Endothelial cell of umbilical vein (primary cell): ENCODE measurements around the gene RPS21. TPM values are rescaled to one million over a fixed set of nuclear protein-coding genes. Genes with fewer than 3 reads are reported as not detected.

Experiments used
- BruUV-seq: library from RNA; stranded (reverse); fragments of 400-500 nt; replicated peaks from 2 replicates; lab custom pipeline; 2021; lab: Mats Ljungman, UMichigan
- CTCF ChIA-PET: fragments of 300-600, 350-600 bp; sonication (Branson Sonifier 250); formaldehyde crosslinking; loops from one replicate; lab custom pipeline; 2021; ENCODE audit warnings: antibody characterized with exemption, inconsistent platforms; lab: Charles Lee
- POLR2A ChIA-PET: fragments of 300-600, 350-600 bp; sonication (Branson Sonifier 250); formaldehyde crosslinking; loops from one replicate; lab custom pipeline; 2021; ENCODE audit warnings: antibody characterized with exemption, inconsistent platforms; lab: Charles Lee
- DNase-seq: peaks from one replicate; pipeline ENCODE4 v3.0.0-alpha.2; 2011; ENCODE audit warnings: low read depth, low spot score
- FAIRE-seq: peaks from 2 replicates; lab custom pipeline; 2011; peaks lifted over from hg19 to GRCh38; lab: Jason Lieb, UNC
- H2AFZ ChIP-seq: 2 replicates; pipeline ENCODE4 v1.6.0; 2012; ENCODE audit warnings: low read depth, low read length, control low read depth, inconsistent platforms
- H3K27ac ChIP-seq: 2 replicates; pipeline ENCODE4 v1.5.1; 2011; ENCODE audit warnings: low read depth, mild to moderate bottlenecking, control low read depth, low read length, moderate library complexity; ENCODE audit not compliant: insufficient read depth
- H3K27me3 ChIP-seq, 2 experiments: 2 replicates each; pipeline versions ENCODE4 v1.6.0 to v1.6.1; 2011; ENCODE audit warnings: low read length in 2 of 2, mixed read lengths in 1 of 2; ENCODE audit not compliant: control insufficient read depth in 2 of 2, insufficient read depth in 2 of 2
- H3K36me3 ChIP-seq, 2 experiments: 2 replicates in 1 of 2; 3 replicates in 1 of 2; pipeline ENCODE4 v1.5.1; 2011; ENCODE audit warnings: low read length in 2 of 2, mild to moderate bottlenecking in 1 of 2, moderate library complexity in 1 of 2; ENCODE audit not compliant: control insufficient read depth in 2 of 2, insufficient read depth in 2 of 2; ENCODE audit errors: extremely low read depth in 1 of 2
- H3K4me1 ChIP-seq: 3 replicates; pipeline ENCODE4 v1.5.1; 2011; ENCODE audit warnings: mild to moderate bottlenecking, low read length; ENCODE audit not compliant: control insufficient read depth, insufficient read depth; ENCODE audit errors: extremely low read depth
- H3K4me2 ChIP-seq: 2 replicates; pipeline ENCODE4 v1.6.1; 2011; ENCODE audit warnings: low read length, control low read depth, mixed read lengths; ENCODE audit not compliant: insufficient read depth
- H3K4me3 ChIP-seq, 3 experiments: fragments of 200-600 bp in 1 of 3; sonication (generic), shearing (Covaris generic) in 1 of 3; replicated peaks in 1 of 3; 2 replicates each; pipeline ENCODE4 v1.5.1; 2011 to 2016; ENCODE audit warnings: control low read depth in 3 of 3, low read length in 3 of 3, mild to moderate bottlenecking in 2 of 3, inconsistent platforms in 1 of 3, low read depth in 1 of 3, moderate library complexity in 1 of 3; ENCODE audit not compliant: insufficient read depth in 1 of 3
- H3K79me2 ChIP-seq: 2 replicates; pipeline ENCODE4 v1.6.0; 2012; ENCODE audit warnings: low read length, inconsistent platforms; ENCODE audit not compliant: control insufficient read depth, insufficient read depth
- H3K9ac ChIP-seq: replicated peaks from 2 replicates; pipeline ENCODE3; 2011; ENCODE audit warnings: low read length, control low read depth; ENCODE audit not compliant: insufficient read depth; ENCODE audit errors: extremely low read depth
- H3K9me1 ChIP-seq: replicated peaks from 3 replicates; pipeline ENCODE4 v1.6.0; 2011; ENCODE audit warnings: mild to moderate bottlenecking, low read length; ENCODE audit not compliant: control insufficient read depth, insufficient read depth; ENCODE audit errors: extremely low read depth
- H3K9me3 ChIP-seq: replicated peaks from 2 replicates; pipeline ENCODE4 v1.5.1; 2012; ENCODE audit warnings: low read length, inconsistent platforms; ENCODE audit not compliant: control insufficient read depth, insufficient read depth
- H4K20me1 ChIP-seq: replicated peaks from 2 replicates; pipeline ENCODE3; 2011; ENCODE audit warnings: mild to moderate bottlenecking, low read length; ENCODE audit not compliant: control insufficient read depth, insufficient read depth; ENCODE audit errors: extremely low read depth
- EZH2 ChIP-seq: IDR thresholded peaks from 2 replicates; pipeline ENCODE4 v1.6.1; 2012; ENCODE audit warnings: borderline replicate concordance, low read depth, mild to moderate bottlenecking, moderate library complexity, low read length, inconsistent platforms; ENCODE audit not compliant: severe bottlenecking
- FOS ChIP-seq: IDR thresholded peaks from 2 replicates; pipeline ENCODE4 v1.6.1; 2011; ENCODE audit warnings: mild to moderate bottlenecking, low read length, moderate library complexity, borderline replicate concordance; ENCODE audit not compliant: insufficient read depth
- GATA2 ChIP-seq: IDR thresholded peaks from 2 replicates; pipeline ENCODE4 v1.7.0; 2011; ENCODE audit warnings: low read depth, mild to moderate bottlenecking, moderate library complexity, mixed read lengths, low read length; ENCODE audit not compliant: insufficient read length, insufficient read depth
- JUN ChIP-seq: IDR thresholded peaks from 2 replicates; pipeline ENCODE4 v1.6.1; 2011; ENCODE audit warnings: borderline replicate concordance, low read depth; ENCODE audit not compliant: insufficient read length, insufficient read depth
- MYC ChIP-seq: IDR thresholded peaks from one replicate; pipeline ENCODE4 v1.6.1; 2011; ENCODE audit warnings: mild to moderate bottlenecking, low read depth, low read length
- POLR2A ChIP-seq: IDR thresholded peaks from 2 replicates; pipeline ENCODE4 v1.6.1; 2012; ENCODE audit warnings: low read depth, mild to moderate bottlenecking, control low read depth, low read length
- POLR2AphosphoS5 ChIP-seq: IDR thresholded peaks from 2 replicates; pipeline ENCODE4 v1.6.1; 2012; ENCODE audit warnings: low read depth, mild to moderate bottlenecking, control low read depth, low read length, moderate library complexity; ENCODE audit not compliant: insufficient read depth
- dilution Hi-C: fragments of 300-500 bp; cut with MboI; formaldehyde crosslinking; loops from one replicate; pipeline ENCODE4 v1.15.0; 2019; ENCODE audit warnings: low sequenced_read_pairs; ENCODE audit not compliant: extremely low pct_ligation_motif_present
- intact Hi-C: fragments of 100-400 bp; cut with micrococcal nuclease; formaldehyde crosslinking; loops from one replicate; pipeline ENCODE4 v1.10.0; 2022
- polyA plus RNA-seq, 4 experiments: library from polyadenylated mRNA; depleted of rRNA in 3 of 4; stranded (reverse) in 3 of 4; unstranded in 1 of 4; fragments of >200 nt; gene quantifications; 2 replicates each; pipeline versions ENCODE4 v1.2.1 to v1.2.3, GENCODE V29; 2011 to 2012; ENCODE audit warnings: missing spikeins in 1 of 4
- total RNA-seq: library from RNA; stranded (reverse); gene quantifications from 2 replicates; pipeline ENCODE4 v1.2.3, GENCODE V29; 2021
- TF ChIP-seq, protein P1 (sequence below), 2 donors: IDR thresholded peaks; 1 replicate in 1 of 2; 2 replicates in 1 of 2; pipeline ENCODE4 v1.5.1; 2011; ENCODE audit warnings: low read length in 2 of 2, mild to moderate bottlenecking in 2 of 2, moderate library complexity in 2 of 2, control low read depth in 1 of 2, inconsistent platforms in 1 of 2, low read depth in 1 of 2; ENCODE audit not compliant: insufficient read depth in 1 of 2; ENCODE audit errors: extremely low read depth in 1 of 2
- TF ChIP-seq, protein P2 (sequence below): IDR thresholded peaks from 2 replicates; pipeline ENCODE4 v1.6.1; 2011; ENCODE audit not compliant: insufficient read depth, insufficient read length

The RPS21 gene
- total and polyA plus RNA-seq, 2 donors (not counting 3 experiments of a cell fraction or from before 2014, with no cell fraction given) = 1,644 to 7,710 TPM

DNA sequence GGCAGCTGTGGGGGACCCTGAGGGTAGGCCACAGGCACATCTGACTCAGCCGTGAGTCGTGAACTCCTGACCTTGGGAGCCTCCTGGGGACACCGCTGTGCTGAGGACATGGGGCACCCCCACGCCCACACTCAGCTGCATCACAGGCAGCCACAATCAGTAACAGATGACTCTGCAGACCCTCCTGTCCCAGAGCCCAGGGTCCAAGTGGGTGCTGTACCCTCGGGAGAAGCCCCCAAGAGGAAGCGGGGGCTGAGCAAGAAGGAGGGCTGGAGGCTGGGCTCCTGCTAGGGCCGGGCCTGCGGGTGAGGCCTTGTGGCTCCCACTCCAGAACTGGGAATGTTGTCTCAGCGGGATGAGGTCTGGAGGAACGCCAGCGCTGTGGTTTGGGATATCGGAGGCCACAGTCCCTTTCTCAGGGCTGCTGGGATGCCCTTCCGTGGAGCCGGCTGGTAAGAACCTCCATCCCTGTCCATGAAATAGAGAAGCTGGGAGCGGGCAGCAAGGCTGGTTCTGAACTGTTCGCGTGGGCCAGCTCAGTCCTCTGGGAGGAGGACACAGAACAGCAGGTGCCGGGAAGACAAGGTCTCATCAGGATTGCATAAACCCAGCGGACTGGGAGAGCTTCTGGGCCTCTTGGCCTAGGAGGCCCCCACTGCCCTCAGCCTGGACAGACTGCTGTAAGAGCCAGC, 16.6 kb upstream of the RPS21 start:
- no peak for FAIRE-seq
- CTCF ChIA-PET = interaction anchor here (1.1 to 9.9 kb wide), 3 partner anchors 8 to 13 kb away, joined by 3 to 179 read pairs (median 50); no protein-coding TSS in a partner anchor

More for the DNA sequence above, 16.6 kb upstream of the RPS21 start:
- no peak for DNase-seq
- no peaks in the 10 kb centered on the region for H3K9me3 ChIP-seq
- no peaks in the 10 kb centered on the region for H3K27me3 ChIP-seq
- POLR2A ChIA-PET = interaction anchor here (0.6 kb wide), 1 partner anchor 17 kb away, joined by 3 read pairs; the partner anchor contains the start of gene RPS21
- no peak overlapping the region for H3K4me3 ChIP-seq
- no peak overlapping the region for H3K27ac ChIP-seq
- no peaks in the 10 kb centered on the region for H3K36me3 ChIP-seq
- TF ChIP-seq MYC (no peak), EZH2 (no peak), GATA2 (no peak), POLR2A (no peak), JUN (no peak), FOS (no peak), POLR2AphosphoS5 (no peak)
- TF ChIP-seq, protein P1, sequence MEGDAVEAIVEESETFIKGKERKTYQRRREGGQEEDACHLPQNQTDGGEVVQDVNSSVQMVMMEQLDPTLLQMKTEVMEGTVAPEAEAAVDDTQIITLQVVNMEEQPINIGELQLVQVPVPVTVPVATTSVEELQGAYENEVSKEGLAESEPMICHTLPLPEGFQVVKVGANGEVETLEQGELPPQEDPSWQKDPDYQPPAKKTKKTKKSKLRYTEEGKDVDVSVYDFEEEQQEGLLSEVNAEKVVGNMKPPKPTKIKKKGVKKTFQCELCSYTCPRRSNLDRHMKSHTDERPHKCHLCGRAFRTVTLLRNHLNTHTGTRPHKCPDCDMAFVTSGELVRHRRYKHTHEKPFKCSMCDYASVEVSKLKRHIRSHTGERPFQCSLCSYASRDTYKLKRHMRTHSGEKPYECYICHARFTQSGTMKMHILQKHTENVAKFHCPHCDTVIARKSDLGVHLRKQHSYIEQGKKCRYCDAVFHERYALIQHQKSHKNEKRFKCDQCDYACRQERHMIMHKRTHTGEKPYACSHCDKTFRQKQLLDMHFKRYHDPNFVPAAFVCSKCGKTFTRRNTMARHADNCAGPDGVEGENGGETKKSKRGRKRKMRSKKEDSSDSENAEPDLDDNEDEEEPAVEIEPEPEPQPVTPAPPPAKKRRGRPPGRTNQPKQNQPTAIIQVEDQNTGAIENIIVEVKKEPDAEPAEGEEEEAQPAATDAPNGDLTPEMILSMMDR (IDR thresholded peaks at IDR 0.05; ENCODE audit: extremely low read depth in 1 of 2, insufficient read depth in 1 of 2, low read depth in 1 of 2, low read length in 2 of 2) = no peak
- TF ChIP-seq, protein P2, sequence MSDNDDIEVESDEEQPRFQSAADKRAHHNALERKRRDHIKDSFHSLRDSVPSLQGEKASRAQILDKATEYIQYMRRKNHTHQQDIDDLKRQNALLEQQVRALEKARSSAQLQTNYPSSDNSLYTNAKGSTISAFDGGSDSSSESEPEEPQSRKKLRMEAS = no peak
- no peak overlapping the region for H3K4me2 ChIP-seq
- intact Hi-C loops = no loop called here
- no peaks in the 10 kb centered on the region for H3K9me1 ChIP-seq
- no peak overlapping the region for H2AFZ ChIP-seq
- BruUV-seq = no TSS peak
- H3K9ac ChIP-seq = no peak overlapping the region
- peaks cover 16% of the 10 kb centered on the region for H3K79me2 ChIP-seq
- peaks cover 23% of the 10 kb centered on the region for H3K4me1 ChIP-seq
- H4K20me1 ChIP-seq = no peaks in the 10 kb centered on the region
- dilution Hi-C loops = no loop called here
